HCT116 (cell line): ENCODE data around the gene ABCA8.

ENCODE experiments used
- CBX3 ChIP-seq: IDR thresholded peaks from 2 replicates; pipeline ENCODE4 v1.6.1; 2012; ENCODE audit warnings: low read depth
- CTCF ChIP-seq, 3 experiments: fragments of 200-600 bp in 1 of 3; sonication (generic) in 1 of 3; IDR thresholded peaks in 2 of 3; conservative IDR thresholded peaks in 1 of 3; 2 replicates each; pipeline ENCODE4 v1.5.1; 2012 to 2017; ENCODE audit warnings: low read depth in 2 of 3, low read length in 2 of 3, antibody characterized with exemption in 1 of 3, borderline replicate concordance in 1 of 3, control low read depth in 1 of 3, mild to moderate bottlenecking in 1 of 3, mixed read lengths in 1 of 3, mixed run types in 1 of 3, moderate library complexity in 1 of 3; ENCODE audit not compliant: insufficient read depth in 1 of 3
- EGR1 ChIP-seq: IDR thresholded peaks from 2 replicates; pipeline ENCODE4 v1.6.1; 2012; ENCODE audit warnings: low read depth
- EZH2phosphoT487 ChIP-seq: fragments of 200-600 bp; IDR thresholded peaks from 2 replicates; pipeline ENCODE4 v1.6.1; 2018; ENCODE audit warnings: antibody characterized with exemption, borderline replicate concordance
- JUND ChIP-seq: IDR thresholded peaks from 2 replicates; pipeline ENCODE4 v1.6.1; 2012
- POLR2A ChIP-seq: IDR thresholded peaks from 2 replicates; pipeline ENCODE4 v1.7.0; 2011; ENCODE audit warnings: borderline replicate concordance; ENCODE audit not compliant: insufficient read depth, insufficient read length; ENCODE audit errors: extremely low read depth
- POLR2AphosphoS5 ChIP-seq: IDR thresholded peaks from 2 replicates; pipeline ENCODE4 v1.6.1; 2011; ENCODE audit warnings: mild to moderate bottlenecking, low read depth, low read length, moderate library complexity
- REST ChIP-seq: IDR thresholded peaks from 2 replicates; pipeline ENCODE4 v1.6.1; 2012; ENCODE audit warnings: low read depth
- SP1 ChIP-seq: IDR thresholded peaks from 2 replicates; pipeline ENCODE4 v1.6.1; 2012; ENCODE audit warnings: low read depth
- YY1 ChIP-seq: IDR thresholded peaks from 2 replicates; pipeline ENCODE4 v1.6.1; 2011; ENCODE audit warnings: low read length, low read depth, moderate library complexity, mild to moderate bottlenecking; ENCODE audit not compliant: insufficient replicate concordance; ENCODE audit errors: extremely low read depth
- ZBTB33 ChIP-seq: IDR thresholded peaks from 2 replicates; pipeline ENCODE4 v1.6.1; 2011; ENCODE audit warnings: mild to moderate bottlenecking, low read length, moderate library complexity; ENCODE audit not compliant: insufficient replicate concordance; ENCODE audit errors: extremely low read depth
- ZNF274 ChIP-seq: fragments of 200-500 bp; sonication (Bioruptor generic); IDR thresholded peaks from 2 replicates; pipeline ENCODE4 v1.6.1; 2014; ENCODE audit warnings: mild to moderate bottlenecking, low read depth, low read length, inconsistent platforms
- TF ChIP-seq, protein P1 (sequence below): IDR thresholded peaks from 2 replicates; pipeline ENCODE4 v1.6.1; 2012

DNA sequence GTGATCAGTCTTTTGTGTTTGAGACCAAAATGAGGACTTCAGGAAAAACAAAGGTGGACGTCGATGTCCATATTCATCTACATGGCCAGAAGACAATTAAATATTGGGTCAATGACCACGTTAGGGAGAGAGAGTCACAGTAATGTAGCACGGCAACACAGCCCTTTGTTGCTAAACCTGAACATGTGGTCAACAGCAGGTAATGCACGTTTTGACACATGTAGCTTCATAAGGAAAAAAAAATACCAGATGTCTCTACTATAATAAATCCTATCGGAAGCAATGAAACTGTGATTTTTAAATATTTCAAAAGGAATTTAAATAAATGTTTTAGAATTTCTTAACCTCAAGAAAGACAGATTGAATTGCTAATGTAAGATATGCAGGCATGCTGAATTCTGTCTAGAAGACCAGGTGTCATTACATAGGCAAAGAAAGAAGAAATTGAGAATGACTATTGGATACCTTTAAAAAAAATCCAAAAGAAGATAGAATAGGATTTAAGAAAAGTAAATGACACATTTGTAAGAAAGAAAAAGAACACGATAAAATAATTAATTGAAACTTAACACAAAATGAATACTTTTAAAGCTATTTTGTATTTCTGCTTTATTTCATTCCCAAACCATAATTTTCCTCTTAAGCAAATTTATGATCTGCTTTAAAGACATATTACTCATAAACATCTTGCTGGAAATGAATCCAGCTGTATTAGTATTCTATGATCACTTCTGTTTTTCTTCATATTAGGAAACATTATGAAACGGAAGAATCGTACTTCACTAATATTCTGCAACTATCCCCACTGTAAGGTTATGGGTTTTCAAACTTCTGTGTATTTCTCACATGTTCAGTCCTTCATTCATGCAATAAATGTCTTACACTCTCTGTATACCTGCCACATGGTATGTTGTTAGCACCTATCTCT is 30.1 kb downstream of the ABCA8 start:
- TF ChIP-seq EZH2phosphoT487 = no peak
- no peak for TF ChIP-seq YY1
- TF ChIP-seq CTCF (IDR thresholded peaks at IDR 0.05 in 2 of 3, conservative IDR thresholded peaks at IDR 0.05 in 1 of 3; ENCODE audit: borderline replicate concordance in 1 of 3, insufficient read depth in 1 of 3, low read depth in 2 of 3, low read length in 2 of 3) = 0 out of 6 replicates have a peak, but pooled peaks of 1 of the 3 experiments have one; percentile 14
- TF ChIP-seq SP1 = no peak
- no peak for TF ChIP-seq REST
- TF ChIP-seq POLR2A = no peak
- TF ChIP-seq CBX3 = no peak
- no peak for TF ChIP-seq JUND
- no peak for TF ChIP-seq EGR1
- no peak for TF ChIP-seq ZNF274
- no peak for TF ChIP-seq ZBTB33
- TF ChIP-seq POLR2AphosphoS5 = no peak
- TF ChIP-seq, protein P1, sequence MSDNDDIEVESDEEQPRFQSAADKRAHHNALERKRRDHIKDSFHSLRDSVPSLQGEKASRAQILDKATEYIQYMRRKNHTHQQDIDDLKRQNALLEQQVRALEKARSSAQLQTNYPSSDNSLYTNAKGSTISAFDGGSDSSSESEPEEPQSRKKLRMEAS = no peak
